Colonic mucosa (tissue), 4 donors: ENCODE results near the gene TPK1. TPM values are rescaled to one million over a fixed set of nuclear protein-coding genes. Genes with fewer than 3 reads are reported as not detected.

Experiments
- DNase-seq: peaks from one replicate; pipeline ENCODE4 v3.0.0-alpha.2; 2020
- H3K27ac ChIP-seq: fragments of 200-600 bp; one replicate; pipeline ENCODE4 v1.8.0; 2021
- H3K27me3 ChIP-seq: fragments of 200-600 bp; one replicate; pipeline ENCODE4 v1.8.0; 2021
- H3K36me3 ChIP-seq: fragments of 200-600 bp; one replicate; pipeline ENCODE4 v1.8.0; 2021
- H3K4me1 ChIP-seq: fragments of 200-600 bp; one replicate; pipeline ENCODE4 v1.8.0; 2021; ENCODE audit warnings: mild to moderate bottlenecking
- H3K4me3 ChIP-seq: fragments of 200-600 bp; one replicate; pipeline ENCODE4 v1.8.0; 2021
- H3K9ac ChIP-seq, 2 donors: one replicate each; pipeline ENCODE4 v1.7.0; 2013; ENCODE audit warnings: control low read depth in 2 of 2, low read depth in 2 of 2, low read length in 2 of 2
- H3K9me3 ChIP-seq: fragments of 200-600 bp; one replicate; pipeline ENCODE4 v1.8.0; 2021
- CTCF ChIP-seq: fragments of 200-600 bp; IDR thresholded peaks from one replicate; pipeline ENCODE4 v1.8.0; 2022; ENCODE audit warnings: antibody characterized with exemption, mild to moderate bottlenecking
- intact Hi-C: fragments of 100-400 bp; cut with DNase I; formaldehyde crosslinking; loops from one replicate; pipeline ENCODE4 v1.14.1; 2022
- total RNA-seq, 2 donors: library from RNA; stranded (reverse); fragmentation: NEBNext Ultra II Directional in 1 of 2; extraction: Animal tissue kit (Norgen Biotek cat#: 25700) in 1 of 2; gene quantifications; one replicate each; pipeline ENCODE4 v1.2.1, GENCODE V29; 2021
- donor health status: healthy.
- donor health status: DM: no; HTN: no; CAD: no.
- donor health status: DM: no; HTN: no; CAD: no.

The TPK1 gene
- total RNA-seq, 2 donors from 2014 or later = 8.0 to 18.8 TPM

GRCh38 chr7:144761493-144761892 is 74.4 kb downstream of the TPK1 start:
- TF ChIP-seq CTCF = no peak
- H3K36me3 ChIP-seq = no peaks in the 10 kb centered on the region
- H3K4me3 ChIP-seq = no peak overlapping the region
- H3K27me3 ChIP-seq = no peaks in the 10 kb centered on the region
- no peaks in the 10 kb centered on the region for H3K4me1 ChIP-seq
- intact Hi-C loops = no loop called here
- no peak overlapping the region for H3K27ac ChIP-seq
- no peak overlapping the region for H3K9ac ChIP-seq
- DNase-seq = no peak
- no peaks in the 10 kb centered on the region for H3K9me3 ChIP-seq

GRCh38 chr7:144759653-144760052 is 76.2 kb downstream of the TPK1 start:
- Histone ChIP-seq H3K9ac (no peak overlapping the region), H3K9me3 (no peaks in the 10 kb centered on the region), H3K4me1 (no peaks in the 10 kb centered on the region), H3K27ac (no peak overlapping the region), H3K4me3 (no peak overlapping the region), H3K27me3 (no peaks in the 10 kb centered on the region), H3K36me3 (no peaks in the 10 kb centered on the region)
- no peak for DNase-seq
- no peak for TF ChIP-seq CTCF
- intact Hi-C loops = no loop called here

- no peak overlapping the region for H3K9ac ChIP-seq
- no peak for DNase-seq
- H3K4me1 ChIP-seq = no peaks in the 10 kb centered on the region
- no peak overlapping the region for H3K4me3 ChIP-seq
- H3K9me3 ChIP-seq = no peaks in the 10 kb centered on the region
- no peak overlapping the region for H3K27ac ChIP-seq
- TF ChIP-seq CTCF = no peak
- intact Hi-C loops = no loop called here
- no peaks in the 10 kb centered on the region for H3K36me3 ChIP-seq
- H3K27me3 ChIP-seq = no peaks in the 10 kb centered on the region
Observed at GRCh38 chr7:144747936-144748335, 87.9 kb downstream of the TPK1 start.

GRCh38 chr7:144738708-144739314 is 97.0 kb downstream of the TPK1 start:
- H3K4me1 ChIP-seq = no peaks in the 10 kb centered on the region
- no peaks in the 10 kb centered on the region for H3K27me3 ChIP-seq
- no peaks in the 10 kb centered on the region for H3K36me3 ChIP-seq
- no peak for DNase-seq
- no peaks in the 10 kb centered on the region for H3K9me3 ChIP-seq
- H3K27ac ChIP-seq = no peak overlapping the region
- peak; percentile 43 for TF ChIP-seq CTCF
- H3K9ac ChIP-seq = no peak overlapping the region
- intact Hi-C loops = no loop called here
- no peak overlapping the region for H3K4me3 ChIP-seq

- intact Hi-C loops = no loop called here
- H3K4me1 ChIP-seq = no peaks in the 10 kb centered on the region
- no peak overlapping the region for H3K27ac ChIP-seq
- DNase-seq = no peak
- no peaks in the 10 kb centered on the region for H3K9me3 ChIP-seq
- H3K9ac ChIP-seq = no peak overlapping the region
- TF ChIP-seq CTCF = no peak
- H3K4me3 ChIP-seq = no peak overlapping the region
- no peaks in the 10 kb centered on the region for H3K36me3 ChIP-seq
- H3K27me3 ChIP-seq = no peaks in the 10 kb centered on the region
Observed at GRCh38 chr7:144738146-144738545, 97.7 kb downstream of the TPK1 start.
